Left kidney (tissue), 2 donors: ENCODE results near the gene FAM217B. TPM values are rescaled to one million over a fixed set of nuclear protein-coding genes. Genes with fewer than 3 reads are reported as not detected.
A peak's percentile ranks its signal among the peaks of the same experiment; 100 is the strongest.

Experiments
- DNase-seq: peaks from one replicate; pipeline ENCODE4 v3.0.0-alpha.2; 2013
- polyA plus RNA-seq: library from polyadenylated mRNA; unstranded; fragments of 120-200 nt; gene quantifications from one replicate; pipeline ENCODE4 v1.2.1, GENCODE V29; 2013; ENCODE audit not compliant: insufficient read length

FAM217B gene
- polyA plus RNA-seq, 1 donor = 25.6 TPM

DNA sequence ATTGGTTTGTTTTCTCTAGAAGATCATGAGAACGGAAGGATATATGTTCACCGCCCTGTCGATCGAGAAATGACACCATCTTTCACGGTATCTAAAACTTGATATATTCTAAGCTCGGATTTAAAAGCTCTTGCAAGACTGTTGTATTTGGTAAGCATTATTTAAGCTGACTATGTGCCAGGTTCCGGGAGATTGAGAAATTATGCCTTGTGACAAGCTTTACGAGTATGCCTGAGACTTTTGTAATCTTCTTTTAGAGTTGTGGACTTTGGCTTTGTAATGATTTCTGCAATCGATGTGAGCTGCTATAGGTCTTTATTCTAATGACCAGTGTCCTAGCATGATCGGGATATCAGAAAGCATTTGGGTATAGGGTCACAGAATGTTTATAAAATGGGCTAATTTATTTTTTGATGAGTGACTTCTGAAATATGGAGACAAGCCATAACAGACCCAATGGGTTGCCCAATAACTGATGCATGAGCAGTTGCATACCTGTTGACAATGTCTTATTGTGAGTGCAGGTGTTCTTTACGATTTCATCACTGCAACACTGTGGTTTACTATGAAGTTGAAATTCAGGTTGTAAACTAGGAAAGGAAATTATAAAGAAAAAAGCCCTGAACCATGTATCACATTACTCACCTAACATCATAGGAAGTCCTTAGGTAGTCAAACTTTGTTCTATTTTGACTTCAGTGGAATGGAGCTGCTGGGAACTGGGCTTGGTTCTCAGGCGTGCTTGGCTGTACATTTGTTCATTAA lies 32.0 kb downstream of the FAM217B start:
- no peak for DNase-seq

DNA sequence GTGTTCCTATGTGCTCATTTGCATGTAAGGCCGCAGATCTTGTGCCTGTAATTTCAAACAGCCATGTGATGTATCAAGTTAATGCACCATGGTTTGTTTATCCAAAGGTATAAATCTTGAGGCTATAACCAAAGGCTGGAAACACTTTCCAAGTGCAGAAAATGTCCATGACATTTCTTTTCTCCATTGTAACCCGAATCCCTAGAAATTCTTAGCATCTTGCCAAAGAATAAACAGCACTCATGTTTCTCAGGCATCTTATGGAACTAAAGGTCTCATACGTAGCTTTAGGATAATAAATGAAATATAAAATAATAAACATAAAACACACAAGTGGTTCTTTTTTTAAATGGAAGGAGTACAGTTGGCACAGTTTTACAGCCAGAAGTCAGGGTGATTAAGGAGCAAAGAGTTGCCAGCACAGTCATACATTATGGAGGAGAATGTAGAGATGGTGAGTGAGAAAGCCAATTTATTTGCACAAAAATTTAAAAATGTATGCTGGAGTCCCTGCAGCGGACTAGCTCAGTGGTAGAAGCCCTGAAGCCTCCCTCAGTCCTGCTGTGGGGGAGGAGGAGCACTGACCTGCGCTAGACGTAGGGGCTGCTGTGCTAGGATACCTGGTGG lies 36.1 kb downstream of the FAM217B start:
- DNase-seq = peak; percentile 51

DNA sequence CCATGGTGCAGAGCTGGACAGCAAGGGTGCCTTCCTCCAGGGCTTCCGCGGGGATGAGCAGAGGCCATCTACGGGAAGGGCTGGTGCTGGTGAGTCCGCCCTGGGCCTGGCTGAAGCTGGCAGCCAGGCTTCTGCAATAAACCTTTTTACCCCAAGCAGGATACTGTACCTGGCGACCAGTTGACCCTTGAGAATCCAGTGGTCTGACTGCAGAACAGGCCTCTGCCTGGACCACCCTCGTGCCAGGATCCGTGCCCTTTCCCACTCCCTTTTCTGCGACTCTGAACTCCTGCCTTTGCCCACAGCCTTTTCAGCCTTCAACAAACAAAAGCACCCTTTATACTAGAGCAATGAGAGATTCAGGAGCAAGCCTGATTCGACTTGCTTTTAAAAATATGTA lies 36.9 kb downstream of the FAM217B start:
- no peak for DNase-seq

DNA sequence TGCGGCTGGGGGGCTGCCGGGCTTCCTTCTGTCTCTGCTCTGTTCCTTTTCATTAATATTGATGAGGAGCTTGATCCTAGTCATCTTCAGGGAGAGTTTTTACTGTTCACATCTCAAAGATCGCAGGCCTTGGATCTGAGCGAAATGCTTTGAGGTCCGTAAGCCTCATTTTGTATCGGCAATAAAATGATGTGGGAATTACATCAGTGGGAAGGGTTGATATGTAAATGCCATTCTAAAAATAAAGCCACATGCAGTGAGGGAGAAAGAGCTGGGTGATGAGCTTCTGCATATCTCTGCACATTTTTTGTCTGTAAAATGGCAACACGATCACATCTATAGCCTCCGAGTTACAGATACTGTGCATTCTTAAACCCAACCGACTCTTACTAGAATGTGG lies 42.9 kb downstream of the FAM217B start:
- DNase-seq = no peak

DNA sequence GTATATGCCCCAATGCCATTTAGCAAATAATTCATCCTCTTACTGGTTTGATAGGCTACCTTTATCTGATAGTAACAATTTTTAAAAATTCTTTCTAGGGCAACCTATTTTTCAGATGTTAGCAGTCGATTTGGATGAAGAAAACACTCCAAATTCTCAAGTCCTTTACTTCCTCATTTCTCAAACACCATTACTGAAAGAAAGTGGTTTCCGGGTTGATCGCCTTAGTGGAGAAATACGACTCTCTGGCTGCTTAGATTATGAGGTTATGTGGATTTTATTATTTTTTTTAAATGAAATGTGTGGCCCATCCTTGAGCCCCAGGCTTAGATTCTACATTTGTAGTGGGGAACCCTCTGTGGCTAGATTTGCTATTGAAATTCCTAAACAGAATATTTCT lies 44.4 kb downstream of the FAM217B start:
- DNase-seq = no peak

DNA sequence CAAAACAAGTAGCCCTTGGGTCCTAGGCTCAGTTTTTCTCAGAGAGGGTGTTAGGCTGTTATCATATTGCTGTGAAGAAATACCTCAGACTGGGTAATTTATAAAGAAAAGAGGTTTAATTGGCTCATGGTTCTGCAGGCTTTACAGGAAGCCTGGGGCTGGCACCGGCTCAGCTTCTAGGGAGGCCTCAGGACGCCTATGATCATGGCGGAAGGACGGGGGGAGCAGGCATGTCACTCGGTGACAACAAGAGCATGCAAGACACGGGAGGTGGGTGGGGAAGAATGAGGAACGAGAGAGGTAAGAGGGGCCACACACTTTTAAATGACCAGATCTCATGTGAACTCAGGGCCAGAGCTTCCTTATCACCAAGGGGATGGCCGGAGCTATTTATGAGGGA lies 45.0 kb downstream of the FAM217B start:
- no peak for DNase-seq

DNA sequence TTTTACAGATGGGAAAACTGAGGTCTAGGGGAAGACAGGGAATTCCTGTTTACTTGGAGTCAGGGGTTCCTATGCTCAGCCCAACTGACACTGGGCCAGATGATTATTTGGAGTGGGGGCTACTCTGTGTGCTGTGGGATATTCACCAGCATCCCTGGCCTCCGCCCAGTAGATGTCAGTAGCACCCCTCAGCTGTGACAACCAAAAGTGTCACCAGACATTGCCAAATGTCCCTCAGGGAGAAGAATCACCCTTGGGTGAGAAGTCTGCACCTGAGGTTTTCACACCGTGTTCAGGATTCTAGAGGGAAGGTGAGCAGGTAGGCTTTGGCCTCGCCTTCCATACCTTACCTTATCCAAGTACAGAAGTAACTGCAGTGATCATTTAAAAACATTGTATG lies 45.7 kb downstream of the FAM217B start:
- no peak for DNase-seq

DNA sequence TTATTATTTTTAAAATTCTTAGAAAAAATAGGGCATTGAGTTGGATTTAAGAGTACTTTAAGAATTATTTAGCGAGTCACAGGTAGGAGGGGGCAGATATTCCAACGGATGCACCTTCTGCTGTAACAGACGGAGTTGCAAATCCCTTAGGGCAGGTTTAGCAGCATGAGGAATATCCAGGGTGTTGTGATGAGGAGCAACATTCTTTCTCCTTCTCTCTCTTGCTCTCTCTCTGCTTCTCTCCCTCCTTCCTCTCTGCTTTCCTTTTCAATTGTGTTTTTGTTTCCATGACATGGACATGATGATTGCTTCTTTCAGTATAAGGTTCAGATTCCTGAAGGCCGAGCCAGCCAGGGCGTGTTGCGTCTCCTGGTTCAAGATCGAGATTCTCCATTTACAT lies 46.9 kb downstream of the FAM217B start:
- DNase-seq = no peak

DNA sequence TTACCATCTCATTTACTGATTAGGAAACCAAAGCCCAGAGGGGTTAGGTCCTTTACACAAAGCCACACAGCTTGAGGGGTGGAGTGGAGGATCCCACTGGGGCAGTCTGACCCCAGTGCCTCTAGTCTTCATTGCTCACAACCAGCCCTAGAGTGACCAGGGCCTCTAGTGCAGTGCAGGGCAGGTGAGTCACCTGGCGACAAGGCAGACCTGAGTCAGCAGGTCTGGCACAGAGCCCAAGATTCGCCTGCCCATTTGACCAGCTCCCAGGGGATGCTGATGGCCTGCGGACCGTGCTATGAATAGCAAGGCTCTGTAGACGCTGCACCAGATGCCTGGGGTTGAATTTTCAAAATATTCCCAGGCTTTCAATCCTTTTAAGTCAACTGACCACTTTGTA lies 48.0 kb downstream of the FAM217B start:
- DNase-seq = no peak

DNA sequence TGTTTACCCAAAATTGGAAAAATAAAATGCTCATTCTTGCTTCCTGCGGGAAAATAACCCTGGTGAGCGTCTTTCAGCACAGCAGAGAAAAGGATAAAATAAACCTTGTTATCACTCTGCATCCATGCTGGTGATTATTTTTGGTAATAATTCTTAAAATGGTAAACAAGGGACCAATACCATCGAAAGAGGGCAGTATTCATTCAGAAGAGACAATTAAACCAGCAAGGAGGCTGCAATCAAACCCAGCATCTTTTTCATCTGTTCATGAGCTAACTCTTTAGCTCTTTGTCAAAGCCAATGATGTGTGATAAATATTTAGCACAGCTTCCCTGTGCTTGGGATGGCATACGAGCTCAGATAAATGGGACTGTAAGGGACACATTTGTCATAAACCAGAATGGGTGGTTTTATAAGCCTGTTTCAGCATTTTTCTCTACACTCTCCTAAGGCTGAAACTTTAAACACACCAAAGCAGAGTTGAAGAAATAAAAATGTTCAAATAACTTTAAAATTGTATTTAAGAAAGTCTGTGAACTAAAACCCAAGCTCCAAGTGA lies 52.4 kb downstream of the FAM217B start:
- DNase-seq = no peak

DNA sequence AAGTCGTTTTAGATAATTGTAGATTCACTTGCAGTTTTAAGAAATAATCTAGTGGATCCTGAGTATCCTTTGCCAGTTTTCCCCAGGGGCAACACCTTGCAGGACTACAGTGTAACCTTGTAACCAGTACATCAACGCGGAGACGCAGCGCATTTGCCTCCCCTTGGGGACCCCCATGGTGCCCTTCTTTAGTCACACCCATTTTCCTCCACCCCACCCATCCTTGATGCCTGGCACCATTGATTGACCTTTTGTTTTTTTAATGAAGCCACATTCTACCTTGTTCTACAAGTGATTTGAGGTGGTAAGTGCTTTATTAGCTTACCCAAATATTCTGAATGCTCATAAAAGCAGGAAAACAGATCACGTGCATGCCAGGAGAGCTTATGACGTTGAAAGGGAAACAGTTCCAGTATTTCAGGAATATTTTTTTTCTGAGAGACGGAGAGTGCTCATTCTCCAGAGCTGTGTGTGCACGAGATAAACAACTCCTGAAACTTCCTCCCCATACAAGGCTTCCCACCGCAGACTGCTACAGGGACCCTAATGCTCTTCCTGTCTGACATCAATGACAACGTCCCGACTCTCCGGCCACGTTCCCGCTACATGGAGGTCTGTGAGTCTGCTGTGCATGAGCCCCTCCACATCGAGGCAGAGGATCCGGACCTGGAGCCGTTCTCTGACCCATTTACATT lies 53.7 kb downstream of the FAM217B start:
- DNase-seq = no peak

DNA sequence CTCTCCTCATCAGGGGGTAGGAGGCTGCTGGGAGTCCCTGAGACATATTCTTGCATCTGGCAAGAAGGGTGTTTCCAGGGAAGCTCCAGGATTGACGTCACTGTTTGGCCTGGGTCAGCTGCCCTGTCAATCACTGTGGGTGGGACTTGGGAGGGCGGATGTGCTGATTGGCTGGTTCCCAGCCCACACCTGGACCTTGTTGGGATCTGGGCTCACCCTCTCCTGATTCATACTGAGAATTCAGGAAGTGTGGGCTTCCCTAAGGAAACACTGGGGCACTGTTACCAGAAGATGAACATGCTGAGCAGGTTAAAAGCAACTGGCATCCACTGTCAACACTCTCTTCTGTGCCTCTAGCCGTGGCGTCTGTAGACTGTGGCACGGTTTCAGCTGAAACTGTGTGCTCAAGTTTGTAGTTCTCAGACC lies 54.5 kb downstream of the FAM217B start:
- no peak for DNase-seq

DNA sequence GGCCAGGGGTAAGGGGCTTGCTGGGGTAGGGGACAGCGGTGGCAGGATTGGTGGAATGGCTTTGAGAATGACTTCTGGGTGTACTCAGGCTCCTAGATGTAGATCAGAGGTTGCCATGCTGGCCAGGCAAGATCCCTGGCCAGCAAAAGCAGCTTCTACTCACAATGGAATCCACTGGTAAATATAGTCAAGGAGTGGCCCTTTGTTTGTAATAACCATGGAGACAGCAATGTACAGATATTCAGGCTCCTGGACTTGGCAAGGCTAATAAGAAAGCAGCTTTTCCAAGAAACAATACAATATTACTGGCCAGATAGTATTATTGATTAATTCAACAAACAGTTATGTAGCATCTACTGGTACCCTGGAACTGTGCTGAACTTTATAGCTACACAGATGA lies 55.9 kb downstream of the FAM217B start:
- no peak for DNase-seq

DNA sequence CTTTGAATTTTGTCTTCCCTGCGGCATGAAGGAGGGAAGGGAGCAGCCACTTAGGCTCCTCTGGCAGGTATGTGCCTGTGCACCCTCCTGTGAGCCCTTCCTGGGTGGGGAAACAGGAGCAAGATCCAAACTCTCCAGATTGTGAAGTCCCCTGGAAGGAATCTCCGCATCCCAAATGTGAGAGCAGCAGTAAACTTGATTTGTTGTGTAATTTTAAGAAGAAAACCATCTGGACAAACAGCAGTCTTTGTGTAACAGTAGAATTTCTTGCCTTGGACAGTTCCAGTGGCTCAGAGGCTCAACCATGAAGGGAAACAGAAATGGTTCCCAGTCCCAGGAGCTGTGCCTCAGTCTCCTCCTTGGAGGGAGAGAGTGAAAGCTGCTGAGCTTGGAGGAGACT lies 57.7 kb downstream of the FAM217B start:
- peak; percentile 55 for DNase-seq

Other genes starting within 250 kb of the FAM217B start
- gene SYCP2, start 6.8 kb upstream of the FAM217B start, polyA plus RNA-seq = 10.7 TPM
- 6.0 TPM for gene PPP1R3D, start 84 bp upstream of the FAM217B start, polyA plus RNA-seq
- 1.6 TPM for gene CDH26, start 18.0 kb downstream of the FAM217B start, polyA plus RNA-seq